Stimulated activated CD8-positive, alpha-beta memory T cell treated with anti-CD3 and anti-CD28 coated beads, Interleukin-2, amount 100 ng/mL, for 1 hour (primary cell): ENCODE measurements around the gene CAMK1D.
"Not testable (repeated sequence)": the region's sequence is repeated elsewhere in the genome, so short reads cannot be mapped to it uniquely, and the experiment has no call there.

ENCODE experiments used
- DNase-seq, 2 donors: peaks; one replicate each; pipeline ENCODE4 v3.0.0-alpha.2; 2020; ENCODE audit warnings: low read depth in 2 of 2

The CAMK1D gene

GRCh38 chr10:12492016-12492415 is 142.7 kb downstream of the CAMK1D start:
- no peak for DNase-seq

- DNase-seq: not testable (repeated sequence)
Observed at GRCh38 chr10:12497046-12497445, 147.7 kb downstream of the CAMK1D start.

DNA sequence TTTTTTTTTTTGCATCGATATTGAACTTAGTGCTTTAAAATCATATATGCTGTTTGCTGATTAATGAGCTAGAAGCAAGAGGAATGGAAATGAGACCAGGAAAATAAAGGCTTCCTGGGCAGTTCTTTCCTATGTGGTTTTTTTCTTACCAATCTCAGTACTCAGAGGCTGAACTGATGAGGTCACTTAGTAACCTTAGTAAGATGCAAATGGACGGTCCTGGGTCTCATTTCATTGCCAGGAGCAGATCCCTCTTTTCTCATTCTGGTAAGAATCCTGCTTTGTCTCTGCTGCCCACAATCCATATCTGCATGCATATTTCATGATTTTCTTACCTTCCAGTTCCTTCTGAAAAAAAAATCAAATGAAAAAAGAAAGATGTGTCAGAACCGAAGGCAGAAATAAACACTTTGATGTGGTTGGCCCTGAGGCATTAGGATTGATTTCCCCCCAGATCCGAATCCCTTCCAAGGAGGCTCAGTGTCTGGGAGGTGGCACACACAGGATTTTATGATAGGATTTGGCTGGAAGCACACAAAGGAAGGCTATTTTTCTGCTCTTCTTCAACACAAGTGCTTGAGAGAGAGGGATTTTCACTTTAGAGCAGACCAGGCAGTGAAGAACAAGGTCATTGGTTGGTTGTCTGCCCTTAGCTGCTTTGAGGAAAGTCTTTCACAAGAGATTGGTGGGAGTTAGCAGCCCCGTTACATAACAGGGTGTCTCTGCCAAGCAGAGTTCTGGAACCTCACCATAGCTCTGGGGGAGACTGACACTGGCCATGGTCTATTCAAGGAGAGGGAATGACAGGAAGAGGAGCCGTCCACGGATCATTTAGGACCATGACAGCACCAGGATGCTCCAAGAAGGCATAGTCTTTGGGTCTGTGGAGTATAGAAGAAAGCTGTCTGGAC is 150.0 kb downstream of the CAMK1D start:
- DNase-seq: no peak

DNA sequence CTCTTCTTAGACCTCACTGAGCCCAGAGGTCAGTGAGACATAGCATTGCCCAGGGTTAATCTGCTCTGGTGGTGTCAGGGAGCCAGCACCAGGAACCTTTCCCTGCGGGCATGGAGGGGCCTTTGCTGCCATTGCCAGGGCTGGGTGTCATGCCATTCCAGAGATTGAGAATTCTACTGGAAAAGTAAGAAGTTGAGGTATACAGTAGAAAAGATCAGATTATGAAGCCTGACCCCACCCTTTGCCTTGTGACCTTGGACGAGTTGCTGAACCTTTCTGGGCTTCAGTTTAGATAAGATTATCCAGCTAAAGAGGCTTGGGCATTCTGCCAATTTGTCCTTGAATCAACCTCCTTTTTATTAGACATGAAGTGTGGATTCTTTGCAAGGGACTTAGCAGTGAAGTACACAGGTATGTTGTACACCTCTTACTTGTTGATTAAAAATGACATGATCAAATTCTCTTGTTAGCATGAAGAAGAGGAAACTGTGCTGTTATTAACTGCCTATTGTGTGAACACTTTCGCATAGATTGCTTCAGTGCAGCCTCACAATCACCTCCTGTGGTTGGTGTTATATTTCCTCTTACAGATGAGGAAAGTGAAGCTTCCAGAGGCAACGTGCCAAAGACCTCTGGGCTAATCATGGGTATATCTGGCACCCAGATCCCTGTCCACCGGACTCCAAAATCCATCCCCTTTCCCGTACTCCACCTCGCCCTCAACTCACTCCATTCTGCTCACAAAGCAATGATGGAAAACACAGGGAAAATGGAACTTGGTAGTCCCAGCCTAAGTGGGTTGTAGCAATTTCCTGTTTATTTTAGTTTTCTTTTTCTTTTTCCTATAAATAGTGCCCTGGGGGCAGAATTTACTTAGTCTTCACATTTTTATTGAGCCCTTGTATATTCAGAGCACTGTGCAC is 151.3 kb downstream of the CAMK1D start:
- no peak for DNase-seq

GRCh38 chr10:12501324-12501723 is 152.0 kb downstream of the CAMK1D start:
- no peak for DNase-seq

DNA sequence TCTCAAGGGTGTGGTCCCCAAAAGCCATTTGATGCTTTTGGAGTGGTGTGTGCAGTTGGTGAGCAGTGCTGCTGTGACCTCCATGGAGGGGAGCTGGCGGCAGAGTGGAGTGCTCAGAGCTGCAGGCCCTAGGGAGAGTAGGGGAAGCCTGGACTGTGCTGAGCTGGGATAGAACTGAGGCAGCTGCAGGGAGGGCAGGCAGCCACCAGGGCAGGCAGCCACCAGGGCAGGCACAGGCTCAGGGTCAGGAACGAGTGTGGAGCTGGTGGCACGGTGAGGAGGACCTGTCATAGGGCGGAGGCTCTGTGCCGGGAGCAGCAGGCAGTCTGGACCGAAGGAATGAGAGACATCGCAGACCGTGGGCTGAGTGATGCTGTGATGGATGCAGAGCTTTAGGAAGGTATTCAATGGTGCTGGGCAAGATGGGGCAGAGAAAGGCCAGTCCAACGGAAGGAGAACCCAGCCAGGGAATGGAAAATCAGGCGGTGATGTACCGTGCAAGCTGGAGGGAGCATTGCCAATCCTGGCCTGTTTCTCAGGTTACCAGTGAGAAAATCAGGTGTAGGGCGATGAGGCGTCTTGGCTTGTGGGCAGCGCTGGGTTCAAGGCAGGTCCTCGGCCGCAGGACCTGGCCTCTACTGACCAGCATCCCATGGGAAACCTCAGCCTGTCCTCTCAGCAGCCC is 152.6 kb downstream of the CAMK1D start:
- DNase-seq: no peak

DNA sequence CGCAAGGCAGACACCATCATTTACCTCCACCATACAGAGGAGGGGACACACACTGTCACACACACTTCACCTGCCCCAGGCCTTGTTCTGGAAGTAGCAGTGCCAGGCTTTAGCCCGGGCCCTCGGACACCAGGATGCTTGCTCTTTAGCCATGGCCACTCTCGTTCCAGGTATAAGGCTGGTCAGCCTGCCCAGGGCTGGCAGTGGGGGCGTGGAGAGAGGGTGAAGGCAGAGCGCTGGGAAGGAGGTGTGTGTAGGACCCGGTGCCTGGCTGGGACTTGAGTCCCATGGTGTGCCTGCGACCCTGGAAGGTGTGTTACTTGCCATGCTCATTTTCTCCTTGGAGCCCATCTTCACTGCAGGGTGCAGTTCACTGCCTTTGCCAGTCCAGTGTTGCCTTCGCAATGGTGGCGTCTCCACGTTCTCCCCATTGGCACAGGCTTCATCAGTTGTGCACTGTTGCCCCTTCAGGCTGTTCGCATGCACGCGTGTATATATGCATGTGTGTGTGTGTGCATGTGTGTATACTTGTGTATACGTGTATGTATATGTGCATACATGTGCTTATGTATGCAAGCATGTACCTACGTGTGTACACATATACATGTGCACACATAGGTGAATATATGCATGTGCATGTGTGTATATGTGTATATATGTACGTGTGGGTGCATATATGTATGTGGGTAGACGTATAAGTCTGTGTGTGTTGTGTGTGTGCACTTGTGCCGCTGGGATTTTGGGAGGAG is 153.4 kb downstream of the CAMK1D start:
- no peak for DNase-seq

DNA sequence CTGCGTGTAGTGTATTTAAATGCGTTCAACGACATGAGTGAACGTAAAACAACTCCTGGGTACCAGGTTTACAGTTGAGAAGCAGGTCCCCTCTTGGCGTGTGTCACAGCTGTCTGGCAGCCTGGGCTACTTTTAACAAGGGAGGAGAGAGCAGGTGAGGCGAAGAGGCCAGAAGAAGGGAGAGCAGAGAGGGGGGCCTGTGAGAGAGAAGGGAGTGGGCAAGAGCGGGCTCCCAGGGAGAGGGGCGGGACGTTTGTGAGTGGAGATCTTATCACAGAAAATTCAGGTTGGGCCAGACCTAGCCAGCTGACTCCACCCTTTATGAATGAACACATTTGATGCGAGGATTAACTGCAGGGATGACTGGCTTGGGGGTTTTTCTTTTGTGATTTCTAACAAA is 154.0 kb downstream of the CAMK1D start:
- DNase-seq: no peak

DNA sequence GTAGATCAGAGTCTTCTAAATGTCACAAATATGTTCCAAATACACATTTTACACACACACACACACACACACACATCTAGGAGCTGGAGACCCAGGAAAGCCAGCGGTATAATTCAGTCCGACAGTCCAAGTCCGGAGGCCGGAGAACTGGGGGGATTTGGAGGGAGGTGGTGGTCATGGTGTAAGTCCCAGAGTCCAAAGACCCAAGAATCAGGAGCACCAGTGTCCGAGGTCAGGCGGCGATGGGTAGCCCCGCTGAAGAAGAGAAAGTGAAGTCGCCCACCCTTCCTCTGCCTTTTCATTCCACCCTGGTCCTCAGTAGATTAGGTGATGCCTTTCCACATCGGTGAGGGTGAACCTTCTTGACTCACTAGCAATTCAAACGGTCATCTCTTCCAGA is 154.8 kb downstream of the CAMK1D start:
- no peak for DNase-seq

- no peak for DNase-seq
Observed at GRCh38 chr10:12504628-12505027, 155.3 kb downstream of the CAMK1D start.

GRCh38 chr10:12505683-12506082 is 156.3 kb downstream of the CAMK1D start:
- no peak for DNase-seq

DNA sequence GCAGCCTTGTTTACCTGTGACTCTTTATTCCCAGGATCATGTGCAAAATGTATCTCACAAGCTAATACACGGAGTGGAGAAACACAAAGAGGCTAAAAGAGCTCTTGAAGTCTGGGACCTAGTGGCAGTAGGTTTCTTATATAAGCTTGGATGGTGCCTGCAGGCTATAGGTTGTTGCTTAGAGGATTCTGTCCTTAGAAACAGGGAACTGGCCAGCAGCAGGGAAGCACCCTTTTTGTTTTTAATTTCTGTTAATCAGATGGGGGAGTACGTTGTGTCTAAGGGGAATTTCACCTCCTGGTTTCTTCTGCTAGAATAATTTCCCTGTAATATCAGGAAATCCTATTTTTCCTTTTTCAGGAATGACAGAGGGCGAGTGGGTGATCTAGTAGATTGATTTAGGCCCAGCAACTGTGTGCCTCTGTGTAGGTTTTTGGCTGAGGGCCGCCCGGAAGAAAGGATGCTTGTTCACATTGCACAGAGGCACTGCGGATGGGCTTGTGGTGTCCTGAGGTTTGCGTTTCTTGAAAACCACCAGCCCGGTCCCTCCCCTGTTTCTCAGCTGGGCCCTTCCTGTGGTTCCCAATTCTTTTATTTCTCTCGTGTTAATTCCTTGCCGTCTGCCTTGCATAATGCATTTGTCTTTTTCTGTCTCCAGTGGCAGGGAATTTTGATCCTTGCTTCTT is 158.0 kb downstream of the CAMK1D start:
- DNase-seq: no peak

- DNase-seq: no peak
Observed at GRCh38 chr10:12508165-12508564, 158.8 kb downstream of the CAMK1D start.

DNA sequence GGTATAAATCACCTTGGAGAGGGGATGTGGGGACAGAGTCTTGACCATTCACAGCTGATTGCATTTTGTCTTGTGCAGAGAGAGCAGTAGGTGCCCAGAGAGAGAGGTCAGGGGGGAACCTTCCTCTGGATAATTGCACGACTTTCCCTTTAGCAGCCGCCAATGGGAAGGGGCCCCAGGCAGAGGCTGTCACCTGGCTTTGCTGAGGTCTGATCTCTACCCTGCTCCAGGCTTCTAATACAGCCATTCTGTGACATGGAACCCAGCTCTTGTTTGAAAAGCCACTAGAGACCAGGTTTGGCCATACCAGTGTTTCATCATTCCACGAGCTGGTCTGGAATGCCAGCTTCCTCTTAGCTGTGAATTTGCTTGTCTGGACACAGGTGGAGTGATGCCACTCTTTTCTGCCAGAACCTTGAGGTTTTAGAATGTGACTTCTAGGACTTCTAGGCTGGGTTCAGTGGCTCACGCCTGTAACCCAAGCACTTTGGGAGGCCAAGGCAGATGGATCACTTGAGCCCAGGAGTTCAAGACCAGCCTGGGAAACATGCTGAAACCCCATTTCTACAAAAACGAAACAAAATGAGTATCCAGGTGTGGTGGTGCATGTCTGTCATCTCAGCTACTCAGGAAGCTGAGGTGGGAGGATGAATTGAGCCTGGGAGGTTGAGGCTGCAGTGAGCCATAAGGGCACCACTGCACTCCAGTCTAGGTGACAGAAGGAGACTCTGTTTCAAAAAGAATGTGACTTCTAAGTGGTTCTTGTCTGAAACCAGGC is 159.9 kb downstream of the CAMK1D start:
- no peak for DNase-seq

- DNase-seq: no peak
Observed at GRCh38 chr10:12509794-12510100, 160.4 kb downstream of the CAMK1D start.

GRCh38 chr10:12510501-12510941 is 161.2 kb downstream of the CAMK1D start:
- DNase-seq: no peak

GRCh38 chr10:12510984-12511383 is 161.6 kb downstream of the CAMK1D start:
- no peak for DNase-seq

DNA sequence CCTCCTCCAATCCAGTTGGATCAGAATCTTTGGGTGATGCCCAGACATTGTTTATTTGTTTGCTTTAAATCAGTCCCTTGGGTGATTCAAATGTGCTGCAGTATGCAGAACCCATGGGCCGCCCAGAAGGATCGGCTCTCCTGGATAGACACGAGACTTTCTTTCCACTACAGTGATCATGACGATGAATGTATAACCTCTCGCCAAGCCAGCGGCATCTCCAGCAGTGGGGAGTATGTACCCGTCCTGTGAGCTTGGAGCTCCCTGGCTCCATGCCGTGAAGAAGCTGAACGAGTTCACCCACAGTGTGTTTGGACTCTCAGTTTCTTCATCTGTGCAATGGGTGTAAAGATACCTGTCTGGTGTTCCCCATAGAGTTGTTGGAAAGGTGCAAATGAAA is 162.3 kb downstream of the CAMK1D start:
- DNase-seq: no peak

DNA sequence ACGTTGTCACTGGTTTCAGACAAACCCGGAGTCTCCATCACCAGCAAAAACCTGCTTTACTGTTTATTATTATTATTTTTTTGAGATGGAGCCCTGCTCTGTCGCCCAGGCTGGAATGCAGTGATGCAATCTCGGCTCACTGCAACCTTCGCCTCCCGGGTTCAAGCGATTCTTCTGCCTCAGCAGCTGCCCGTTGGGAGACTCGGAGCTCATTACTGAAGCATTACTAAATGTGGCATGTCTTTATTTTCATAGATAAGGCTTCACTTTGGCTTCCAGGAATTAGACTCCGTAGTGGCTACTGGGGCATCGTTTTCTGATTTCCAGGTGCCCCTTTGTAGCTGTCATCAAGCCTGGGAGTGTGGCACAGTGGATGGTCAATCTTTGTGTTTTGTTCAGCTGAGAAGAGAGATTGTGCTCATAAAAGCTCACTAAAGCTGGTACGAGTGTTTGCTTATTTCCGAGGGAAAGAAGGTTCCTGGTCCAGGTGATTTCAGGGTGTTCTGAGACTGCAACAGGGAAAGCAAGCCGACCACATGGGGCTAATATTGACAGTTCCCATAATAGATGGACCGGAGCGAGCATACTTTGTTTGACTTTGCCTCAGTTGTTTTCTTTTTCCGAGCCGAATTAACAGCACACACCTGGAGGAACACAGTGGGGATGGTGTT is 163.1 kb downstream of the CAMK1D start:
- DNase-seq: no peak

GRCh38 chr10:12513003-12513365 is 163.6 kb downstream of the CAMK1D start:
- no peak for DNase-seq
